Large intestine (tissue), 3 donors: ENCODE data around the gene PNPO. TPM values are rescaled to one million over a fixed set of nuclear protein-coding genes. Genes with fewer than 3 reads are reported as not detected.
A peak's percentile ranks its signal among the peaks of the same experiment; 100 is the strongest.

ENCODE experiments used
- DNase-seq, 2 donors: peaks; one replicate each; pipeline versions ENCODE4 v3.0.0 to v3.0.0-alpha.2; 2013
- H3K27ac ChIP-seq: one replicate; pipeline ENCODE4 v1.5.1; 2013; ENCODE audit warnings: low read length
- H3K27me3 ChIP-seq: 2 replicates; pipeline ENCODE4 v1.6.1; 2013; ENCODE audit warnings: low read length; ENCODE audit not compliant: control insufficient read depth, insufficient read depth
- H3K36me3 ChIP-seq: 2 replicates; pipeline ENCODE4 v1.6.1; 2013; ENCODE audit warnings: low read length; ENCODE audit not compliant: control insufficient read depth, insufficient read depth
- H3K4me1 ChIP-seq: one replicate; pipeline ENCODE4 v1.6.1; 2013; ENCODE audit warnings: low read length; ENCODE audit not compliant: control insufficient read depth, insufficient read depth
- H3K4me3 ChIP-seq: one replicate; pipeline ENCODE4 v1.5.1; 2013; ENCODE audit warnings: low read length
- H3K9me3 ChIP-seq: one replicate; pipeline ENCODE4 v1.6.1; 2013; ENCODE audit warnings: mild to moderate bottlenecking, low read depth, low read length, moderate library complexity; ENCODE audit not compliant: control insufficient read depth
- WGBS: methylation state at CpG from one replicate; pipeline ENCODE4 v1.1.5; 2013; ENCODE audit warnings: low lambda C conversion rate; ENCODE audit not compliant: insufficient coverage; 5-methylcytosine and 5-hydroxymethylcytosine counted together
- polyA plus RNA-seq: library from polyadenylated mRNA; unstranded; fragments of 120-200 nt; gene quantifications from one replicate; pipeline ENCODE4 v1.2.1, GENCODE V29; 2013

Gene PNPO
- polyA plus RNA-seq, 1 donor = 38.7 TPM

- Histone ChIP-seq H3K4me3 (no peak overlapping the region), H3K9me3 (no peaks in the 10 kb centered on the region), H3K27ac (no peak overlapping the region), H3K36me3 (peaks cover 12% of the 10 kb centered on the region), H3K4me1 (peaks cover 3% of the 10 kb centered on the region), H3K27me3 (no peaks in the 10 kb centered on the region)
- DNase-seq = no peak
- no CpG with 5 or more reads among the region's 7 CpGs for WGBS
These were observed 39.9 kb upstream of the PNPO start for GRCh38 chr17:47901423-47901822.

- WGBS = 56% methylated on average over 4 of the region's 4 CpGs
- H3K27me3 ChIP-seq = no peaks in the 10 kb centered on the region
- peaks cover 12% of the 10 kb centered on the region for H3K36me3 ChIP-seq
- H3K9me3 ChIP-seq = no peaks in the 10 kb centered on the region
- H3K27ac ChIP-seq = no peak overlapping the region
- no peak overlapping the region for H3K4me3 ChIP-seq
- DNase-seq = no peak
- H3K4me1 ChIP-seq = peaks cover 1% of the 10 kb centered on the region
These were observed 39.2 kb upstream of the PNPO start for GRCh38 chr17:47902039-47902744.

GRCh38 chr17:47905221-47905733 lies 36.1 kb upstream of the PNPO start:
- WGBS = no CpG with 5 or more reads among the region's 8 CpGs
- Histone ChIP-seq H3K36me3 (peaks cover 2% of the 10 kb centered on the region), H3K27ac (peak overlapping the region; percentile 43), H3K9me3 (no peaks in the 10 kb centered on the region), H3K4me1 (no peaks in the 10 kb centered on the region), H3K27me3 (no peaks in the 10 kb centered on the region), H3K4me3 (no peak overlapping the region)
- DNase-seq = no peak

GRCh38 chr17:47906443-47906842 lies 34.9 kb upstream of the PNPO start:
- H3K4me3 ChIP-seq = no peak overlapping the region
- H3K9me3 ChIP-seq = no peaks in the 10 kb centered on the region
- H3K4me1 ChIP-seq = no peaks in the 10 kb centered on the region
- no peak overlapping the region for H3K27ac ChIP-seq
- no peaks in the 10 kb centered on the region for H3K27me3 ChIP-seq
- DNase-seq = no peak
- no CpG with 5 or more reads among the region's 3 CpGs for WGBS
- H3K36me3 ChIP-seq = peaks cover 5% of the 10 kb centered on the region

GRCh38 chr17:47907932-47908562 lies 33.3 kb upstream of the PNPO start:
- H3K4me3 ChIP-seq = no peak overlapping the region
- no peaks in the 10 kb centered on the region for H3K9me3 ChIP-seq
- no CpG with 5 or more reads among the region's 8 CpGs for WGBS
- no peak for DNase-seq
- peaks cover 5% of the 10 kb centered on the region for H3K36me3 ChIP-seq
- H3K27me3 ChIP-seq = no peaks in the 10 kb centered on the region
- H3K27ac ChIP-seq = no peak overlapping the region
- H3K4me1 ChIP-seq = no peaks in the 10 kb centered on the region

GRCh38 chr17:47913050-47913449 lies 28.3 kb upstream of the PNPO start:
- no peaks in the 10 kb centered on the region for H3K4me1 ChIP-seq
- H3K9me3 ChIP-seq = no peaks in the 10 kb centered on the region
- no CpG with 5 or more reads among the region's 2 CpGs for WGBS
- H3K27me3 ChIP-seq = no peaks in the 10 kb centered on the region
- H3K36me3 ChIP-seq = peaks cover 31% of the 10 kb centered on the region
- no peak overlapping the region for H3K27ac ChIP-seq
- no peak for DNase-seq
- no peak overlapping the region for H3K4me3 ChIP-seq

DNA sequence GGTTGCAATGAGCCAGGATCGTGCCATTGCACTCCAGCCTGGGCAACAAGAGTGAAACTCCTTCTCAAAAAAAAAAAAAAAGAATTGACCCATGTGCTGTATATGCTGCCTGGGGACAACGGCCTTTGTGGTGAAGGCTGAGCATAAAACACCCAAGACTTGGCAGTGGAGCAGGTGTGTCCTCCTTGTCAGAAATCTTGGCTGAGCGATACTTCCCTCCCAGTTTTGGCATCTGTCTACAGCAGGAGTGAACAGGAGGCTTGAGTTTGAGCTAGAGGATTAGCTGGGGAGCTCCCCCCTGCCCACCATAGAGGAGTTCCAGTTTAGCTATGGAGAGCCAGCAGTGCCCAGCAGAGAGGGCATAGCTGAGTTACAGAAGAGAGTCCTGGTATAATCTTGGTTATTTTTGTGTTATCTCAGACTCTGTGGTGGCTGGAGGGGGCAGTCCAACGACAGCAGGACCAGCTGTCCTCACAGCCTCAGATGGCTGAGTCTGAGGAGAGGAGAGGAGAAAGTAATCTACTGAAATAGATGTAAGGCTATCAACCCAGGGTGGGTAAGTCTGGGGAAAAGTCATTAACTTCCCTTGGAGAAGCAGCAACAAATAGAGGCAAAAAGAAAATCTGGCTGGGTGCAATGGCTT lies 26.9 kb upstream of the PNPO start:
- H3K9me3 ChIP-seq = no peaks in the 10 kb centered on the region
- WGBS = no CpG with 5 or more reads among the region's 4 CpGs
- no peak for DNase-seq
- no peaks in the 10 kb centered on the region for H3K27me3 ChIP-seq
- H3K4me3 ChIP-seq = no peak overlapping the region
- peaks cover 32% of the 10 kb centered on the region for H3K36me3 ChIP-seq
- H3K27ac ChIP-seq = no peak overlapping the region
- no peaks in the 10 kb centered on the region for H3K4me1 ChIP-seq

DNA sequence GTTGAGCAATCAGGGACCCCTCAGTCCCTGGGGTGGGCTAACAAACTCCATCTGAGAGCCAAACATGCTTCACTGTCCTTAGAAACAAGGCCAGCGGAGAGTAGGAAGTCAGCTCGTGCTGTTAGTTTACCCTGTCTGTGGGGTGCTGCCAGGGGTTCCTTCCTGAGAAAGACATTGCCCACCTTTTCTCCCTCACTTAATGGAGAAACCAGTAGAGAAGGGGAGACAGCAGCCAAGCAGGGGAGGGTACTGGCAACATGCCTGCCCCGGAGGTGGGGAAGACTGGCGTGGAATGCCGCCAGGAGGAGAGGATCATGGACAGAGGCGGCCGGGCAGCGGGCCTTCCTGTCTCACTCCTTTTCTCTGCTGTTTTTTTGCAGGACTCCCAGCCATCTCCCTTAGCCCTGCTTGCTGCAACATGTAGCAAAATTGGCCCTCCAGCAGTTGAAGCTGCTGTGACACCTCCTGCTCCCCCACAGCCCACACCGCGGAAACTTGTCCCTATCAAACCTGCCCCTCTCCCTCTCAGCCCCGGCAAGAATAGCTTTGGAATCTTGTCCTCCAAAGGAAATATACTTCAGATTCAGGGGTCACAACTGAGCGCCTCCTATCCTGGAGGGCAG lies 25.5 kb upstream of the PNPO start:
- WGBS = no CpG with 5 or more reads among the region's 12 CpGs
- H3K27ac ChIP-seq = no peak overlapping the region

DNA sequence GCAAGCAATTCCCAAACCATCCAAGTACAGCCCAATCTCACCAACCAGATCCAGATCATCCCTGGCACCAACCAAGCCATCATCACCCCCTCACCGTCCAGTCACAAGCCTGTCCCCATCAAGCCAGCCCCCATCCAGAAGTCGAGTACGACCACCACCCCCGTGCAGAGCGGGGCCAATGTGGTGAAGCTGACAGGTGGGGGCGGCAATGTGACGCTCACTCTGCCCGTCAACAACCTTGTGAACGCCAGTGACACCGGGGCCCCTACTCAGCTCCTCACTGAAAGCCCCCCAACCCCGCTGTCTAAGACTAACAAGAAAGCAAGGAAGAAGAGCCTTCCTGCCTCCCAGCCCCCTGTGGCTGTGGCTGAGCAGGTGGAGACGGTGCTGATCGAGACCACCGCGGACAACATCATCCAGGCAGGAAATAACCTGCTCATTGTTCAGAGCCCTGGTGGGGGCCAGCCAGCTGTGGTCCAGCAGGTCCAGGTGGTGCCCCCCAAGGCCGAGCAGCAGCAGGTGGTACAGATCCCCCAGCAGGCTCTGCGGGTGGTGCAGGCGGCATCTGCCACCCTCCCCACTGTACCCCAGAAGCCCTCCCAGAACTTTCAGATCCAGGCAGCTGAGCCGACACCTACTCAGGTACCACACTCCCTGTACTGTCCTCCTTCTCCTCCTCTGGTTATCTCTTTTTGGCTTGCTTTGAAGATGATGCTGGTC lies 24.7 kb upstream of the PNPO start:
- Histone ChIP-seq H3K9me3 (no peaks in the 10 kb centered on the region), H3K36me3 (peaks cover 29% of the 10 kb centered on the region), H3K4me3 (no peak overlapping the region), H3K4me1 (no peaks in the 10 kb centered on the region), H3K27me3 (no peaks in the 10 kb centered on the region), H3K27ac (no peak overlapping the region)
- no peak for DNase-seq
- WGBS = no CpG with 5 or more reads among the region's 19 CpGs

More for the DNA sequence above, 25.5 kb upstream of the PNPO start:
- Histone ChIP-seq H3K27me3 (no peaks in the 10 kb centered on the region), H3K36me3 (peaks cover 30% of the 10 kb centered on the region), H3K9me3 (no peaks in the 10 kb centered on the region), H3K4me1 (no peaks in the 10 kb centered on the region), H3K4me3 (no peak overlapping the region)
- no peak for DNase-seq

DNA sequence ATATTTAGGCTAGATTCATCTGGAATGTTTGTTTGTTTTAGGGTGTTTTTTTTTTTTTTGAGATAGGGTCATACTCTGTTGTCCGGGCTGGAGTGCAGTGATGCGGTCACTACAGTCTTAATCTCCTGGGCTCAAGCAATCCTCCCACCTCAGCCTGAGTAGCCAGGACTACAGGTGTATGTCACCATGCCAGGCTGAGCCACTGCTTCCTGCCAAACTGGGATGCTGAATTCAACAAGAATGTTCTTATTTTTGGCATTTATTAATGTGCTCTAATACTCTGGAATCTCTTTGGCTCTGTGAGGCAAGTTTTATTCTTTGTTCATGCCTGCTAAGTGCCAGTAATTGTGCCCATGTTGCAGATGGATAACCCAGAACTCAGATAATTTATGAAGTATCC lies 23.8 kb upstream of the PNPO start:
- DNase-seq = no peak
- no CpG with 5 or more reads among the region's 2 CpGs for WGBS
- H3K9me3 ChIP-seq = no peaks in the 10 kb centered on the region
- H3K36me3 ChIP-seq = peaks cover 29% of the 10 kb centered on the region
- no peak overlapping the region for H3K4me3 ChIP-seq
- H3K4me1 ChIP-seq = no peaks in the 10 kb centered on the region
- no peak overlapping the region for H3K27ac ChIP-seq
- no peaks in the 10 kb centered on the region for H3K27me3 ChIP-seq
